Heart left ventricle (tissue), 16 donors: ENCODE results near the gene LONP2. TPM values are rescaled to one million over a fixed set of nuclear protein-coding genes. Genes with fewer than 3 reads are reported as not detected.
"Not testable (repeated sequence)": the region's sequence is repeated elsewhere in the genome, so short reads cannot be mapped to it uniquely, and the experiment has no call there.

ENCODE experiments used
- ATAC-seq, 4 donors: fragments of 200-7000 bp; cut with Tn5 transposase; one replicate each; pipeline ENCODE4 v1.9.1; 2020 to 2022; ENCODE audit warnings: moderate library complexity in 4 of 4, mild to moderate bottlenecking in 3 of 4, moderate number of reproducible peaks in 1 of 4
- DNase-seq, 5 donors: peaks; one replicate each; pipeline ENCODE4 v3.0.0-alpha.2; 2020
- H3K27ac ChIP-seq, 12 donors: fragments of 200-600 bp; sonication (generic) in 4 of 12; one replicate each; pipeline versions ENCODE4 v1.5.0 to v1.8.0; 2016 to 2022; ENCODE audit warnings: mild to moderate bottlenecking in 2 of 12
- H3K27me3 ChIP-seq, 9 donors: fragments of 200-600 bp; sonication (generic) in 2 of 9; one replicate each; pipeline versions ENCODE4 v1.5.1 to v1.8.0; 2016 to 2022; ENCODE audit warnings: mild to moderate bottlenecking in 3 of 9
- H3K36me3 ChIP-seq, 9 donors: fragments of 200-600 bp; sonication (generic) in 2 of 9; one replicate each; pipeline versions ENCODE4 v1.5.0 to v1.8.0; 2018 to 2022; ENCODE audit warnings: mild to moderate bottlenecking in 2 of 9
- H3K4me1 ChIP-seq, 12 donors: fragments of 200-600 bp; sonication (generic) in 4 of 12; one replicate each; pipeline versions ENCODE4 v1.5.0 to v1.8.0; 2016 to 2022; ENCODE audit warnings: mild to moderate bottlenecking in 3 of 12
- H3K4me3 ChIP-seq, 12 donors: fragments of 200-600 bp; sonication (generic) in 4 of 12; one replicate each; pipeline versions ENCODE4 v1.5.0 to v1.8.0; 2017 to 2022; ENCODE audit warnings: mild to moderate bottlenecking in 9 of 12, moderate library complexity in 4 of 12
- H3K9me3 ChIP-seq, 12 donors: fragments of 200-600 bp; sonication (generic) in 4 of 12; one replicate each; pipeline versions ENCODE4 v1.5.0 to v1.8.0; 2016 to 2022; ENCODE audit warnings: mild to moderate bottlenecking in 1 of 12
- POLR2A ChIP-seq, 2 donors: fragments of 450-650 bp; IDR thresholded peaks; one replicate each; pipeline ENCODE4 v1.6.1; 2017; ENCODE audit warnings: antibody characterized with exemption in 2 of 2, mild to moderate bottlenecking in 2 of 2, moderate library complexity in 2 of 2
- WGBS, 4 donors: extraction: QIAGEN DNeasy Blood & Tissue Kit in 2 of 4; methylation state at CpG; one replicate each; pipeline versions ENCODE4 v1.1.5 to v1.1.7; 2013 to 2018; 5-methylcytosine and 5-hydroxymethylcytosine counted together
- intact Hi-C, 10 donors: fragments of 100-400 bp; cut with DNase I; formaldehyde crosslinking; loops; one replicate each; pipeline versions ENCODE4 v1.11.1 to v1.14.2; 2022
- polyA plus RNA-seq, 2 donors: library from polyadenylated mRNA; stranded (reverse); fragments of 200-250 nt; gene quantifications; one replicate each; pipeline ENCODE4 v1.2.3, GENCODE V29; 2013
- total RNA-seq, 9 donors: library from RNA; depleted of rRNA in 2 of 9; stranded (reverse); fragments of >200 nt in 2 of 9; fragmentation: NEBNext Ultra II Directional in 3 of 9; extraction: Animal tissue kit (Norgen Biotek cat#: 25700) in 3 of 9; gene quantifications; one replicate each; pipeline versions ENCODE4 v1.1.0 to v1.2.4, GENCODE V29; 2016 to 2023
- TF ChIP-seq, protein P1 (sequence below), 12 donors: fragments of 200-600 bp; sonication (generic) in 4 of 12; IDR thresholded peaks; one replicate each; pipeline versions ENCODE4 v1.5.0 to v1.8.0; 2018 to 2022; ENCODE audit warnings: antibody characterized with exemption in 12 of 12, mild to moderate bottlenecking in 5 of 12
- donor health status: ischemic (EF 13 %, LVEDD 7.1; RV severe dilation, severe dysfunction).
- donor health status: healthy with polysubstance abuse.
- donor health status: DM: no; HTN: yes; CAD: no.
- donor health status: DM: no; HTN: no; CAD: no.
- donor health status: ischemic (EF 25% LVEDD 6.9; RV normal size, moderate dysfunction).
- donor health status: ischemic (EF 25% LVEDD 5.7; RV mildly dilated, moderate dysfunction).
- donor health status: healthy.
- donor health status: DM: yes; HTN: yes; CAD: no.
- donor health status: ischemic (EF 35%, LVEDD 5.7; RV mildly dilated, moderate dysfunction).
- donor health status: nonischemic (EF 11% LVEDD 7.7; RV severe dilation, severe dysfunction).
- donor health status: DM: yes; HTN: yes; CAD: no.
- donor health status: PGD.
- donor health status: ischemic (EF 29% LVEDD 5.4; RV normal size, mild dysfunction).
- donor health status: nonischemic (EF 23%, LVEDD 6.1; RV moderate dilation, normal function).

Gene LONP2
- total and polyA plus RNA-seq, 11 donors: 24.8 to 87.4 (median 69.2) TPM

DNA sequence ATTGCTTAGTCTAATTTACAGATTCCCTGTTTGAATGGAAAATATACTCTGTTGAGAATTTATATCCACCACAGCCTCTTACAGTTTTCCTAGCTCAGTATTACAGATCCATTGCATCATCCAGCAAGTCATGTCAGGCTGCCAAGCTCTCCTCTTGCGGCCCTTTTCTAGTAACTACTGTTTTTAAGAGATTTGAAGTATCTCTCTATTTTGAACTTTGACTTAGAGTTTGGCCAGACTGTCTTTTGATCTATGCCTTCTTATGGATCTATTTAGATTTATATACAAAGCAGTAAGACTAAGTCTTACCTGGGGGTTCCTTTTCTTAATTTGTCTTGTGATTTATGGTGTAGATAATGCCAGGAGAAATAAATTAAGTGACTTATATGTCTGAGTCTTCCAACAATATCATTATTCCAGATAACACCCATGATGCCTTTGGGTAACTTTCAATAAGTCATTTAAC, 56.3 kb downstream of the LONP2 start:
- Histone ChIP-seq H3K36me3 (peaks cover 0 to 98% (median 94%) of the 10 kb centered on the region in 9 donors), H3K9me3 (no peaks in the 10 kb centered on the region), H3K27ac (no peak overlapping the region), H3K27me3 (no peaks in the 10 kb centered on the region), H3K4me1 (no peaks in the 10 kb centered on the region), H3K4me3 (no peak overlapping the region)
- TF ChIP-seq, protein P1, sequence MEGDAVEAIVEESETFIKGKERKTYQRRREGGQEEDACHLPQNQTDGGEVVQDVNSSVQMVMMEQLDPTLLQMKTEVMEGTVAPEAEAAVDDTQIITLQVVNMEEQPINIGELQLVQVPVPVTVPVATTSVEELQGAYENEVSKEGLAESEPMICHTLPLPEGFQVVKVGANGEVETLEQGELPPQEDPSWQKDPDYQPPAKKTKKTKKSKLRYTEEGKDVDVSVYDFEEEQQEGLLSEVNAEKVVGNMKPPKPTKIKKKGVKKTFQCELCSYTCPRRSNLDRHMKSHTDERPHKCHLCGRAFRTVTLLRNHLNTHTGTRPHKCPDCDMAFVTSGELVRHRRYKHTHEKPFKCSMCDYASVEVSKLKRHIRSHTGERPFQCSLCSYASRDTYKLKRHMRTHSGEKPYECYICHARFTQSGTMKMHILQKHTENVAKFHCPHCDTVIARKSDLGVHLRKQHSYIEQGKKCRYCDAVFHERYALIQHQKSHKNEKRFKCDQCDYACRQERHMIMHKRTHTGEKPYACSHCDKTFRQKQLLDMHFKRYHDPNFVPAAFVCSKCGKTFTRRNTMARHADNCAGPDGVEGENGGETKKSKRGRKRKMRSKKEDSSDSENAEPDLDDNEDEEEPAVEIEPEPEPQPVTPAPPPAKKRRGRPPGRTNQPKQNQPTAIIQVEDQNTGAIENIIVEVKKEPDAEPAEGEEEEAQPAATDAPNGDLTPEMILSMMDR (IDR thresholded peaks at IDR 0.05): no peak
- TF ChIP-seq POLR2A (IDR thresholded peaks at IDR 0.05): no peak
- intact Hi-C loops: no loop called here
- ATAC-seq: no peak
- no peak for DNase-seq
- WGBS, 4 donors: 77 to 82% (median 80%) methylated on average over 1 of the region's 1 CpG

- no peak overlapping the region for H3K27ac ChIP-seq
- 97 to 99% (median 98%) methylated on average over 7 of the region's 7 CpGs for WGBS, 4 donors
- intact Hi-C loops: no loop called here
- peaks cover 0 to 15% (median 0%) of the 10 kb centered on the region in 12 donors for H3K4me1 ChIP-seq
- ATAC-seq: no peak
- no peaks in the 10 kb centered on the region for H3K27me3 ChIP-seq
- TF ChIP-seq POLR2A (IDR thresholded peaks at IDR 0.05): no peak
- TF ChIP-seq, protein P1 (IDR thresholded peaks at IDR 0.05): no peak
- H3K4me3 ChIP-seq: no peak overlapping the region
- peaks cover 0 to 58% (median 33%) of the 10 kb centered on the region in 12 donors for H3K9me3 ChIP-seq
- peaks cover 0 to 97% (median 54%) of the 10 kb centered on the region in 9 donors for H3K36me3 ChIP-seq
- DNase-seq: no peak
Observed at GRCh38 chr16:48308535-48308934, 64.4 kb downstream of the LONP2 start.

DNA sequence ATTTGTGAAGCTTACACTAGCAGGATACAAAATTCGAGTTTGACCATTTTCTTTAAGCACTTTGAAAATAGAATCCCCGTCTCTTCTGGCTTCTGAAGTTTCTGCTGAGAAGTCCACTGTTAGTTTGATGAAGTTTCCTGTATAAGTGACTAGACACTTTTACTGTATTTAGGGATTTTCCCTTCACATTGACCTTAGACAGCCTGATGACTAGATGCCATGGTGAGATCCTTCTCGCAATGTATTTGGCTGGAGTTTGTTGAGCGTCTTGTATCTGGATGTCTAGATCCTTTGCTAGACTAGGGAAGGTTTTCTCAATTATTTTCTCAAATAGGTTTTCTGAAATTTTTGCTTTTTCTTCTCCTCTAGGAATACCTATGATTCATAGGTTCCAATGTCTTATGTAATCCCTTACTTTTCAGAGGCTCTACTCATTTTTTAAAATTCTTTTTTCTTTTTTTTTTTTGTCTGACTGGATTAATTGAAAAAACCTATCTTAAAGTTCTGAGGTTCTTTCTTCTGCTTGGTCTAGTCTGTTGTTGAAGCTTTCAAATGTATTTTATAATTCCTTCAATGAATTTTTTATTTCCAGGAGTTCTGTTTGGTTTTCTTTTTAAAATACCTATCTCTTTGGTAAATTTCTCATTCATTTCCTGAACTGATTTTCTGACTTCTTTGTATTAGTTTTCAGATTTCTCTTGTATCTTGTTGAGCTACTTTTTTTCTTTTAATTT, 67.0 kb downstream of the LONP2 start:
- TF ChIP-seq, protein P1 (IDR thresholded peaks at IDR 0.05): no peak
- TF ChIP-seq POLR2A (IDR thresholded peaks at IDR 0.05): no peak
- Histone ChIP-seq H3K4me3 (no peak overlapping the region), H3K36me3 (peaks cover 0 to 82% (median 36%) of the 10 kb centered on the region in 9 donors), H3K4me1 (peaks cover 0 to 12% (median 0%) of the 10 kb centered on the region in 12 donors), H3K27me3 (no peaks in the 10 kb centered on the region), H3K27ac (no peak overlapping the region), H3K9me3 (peaks cover 0 to 65% (median 33%) of the 10 kb centered on the region in 12 donors)
- intact Hi-C loops: no loop called here
- 98 to 99% (median 98%) methylated on average over 4 of the region's 4 CpGs for WGBS, 4 donors
- no peak for DNase-seq
- ATAC-seq: no peak

- WGBS, 4 donors: 94 to 100% (median 98%) methylated on average over 3 of the region's 3 CpGs
- ATAC-seq, H3K27me3 ChIP-seq, H3K27ac ChIP-seq, DNase-seq, H3K4me3 ChIP-seq, intact Hi-C loops: not testable (repeated sequence)
- H3K4me1 ChIP-seq: peaks cover 3 to 24% (median 15%) of the 10 kb centered on the region in 12 donors
- H3K36me3 ChIP-seq: peaks cover 0 to 56% (median 20%) of the 10 kb centered on the region in 9 donors
- H3K9me3 ChIP-seq: peaks cover 0 to 53% (median 28%) of the 10 kb centered on the region in 12 donors
Observed at GRCh38 chr16:48313905-48314304, 69.8 kb downstream of the LONP2 start.
